ENCODE measurements around the gene NTRK3. TPM values are rescaled to one million over a fixed set of nuclear protein-coding genes. Genes with fewer than 3 reads are reported as not detected.

NTRK3 gene
- total RNA-seq, 1 donor from 2014 or later, result 3.5 TPM

DNA sequence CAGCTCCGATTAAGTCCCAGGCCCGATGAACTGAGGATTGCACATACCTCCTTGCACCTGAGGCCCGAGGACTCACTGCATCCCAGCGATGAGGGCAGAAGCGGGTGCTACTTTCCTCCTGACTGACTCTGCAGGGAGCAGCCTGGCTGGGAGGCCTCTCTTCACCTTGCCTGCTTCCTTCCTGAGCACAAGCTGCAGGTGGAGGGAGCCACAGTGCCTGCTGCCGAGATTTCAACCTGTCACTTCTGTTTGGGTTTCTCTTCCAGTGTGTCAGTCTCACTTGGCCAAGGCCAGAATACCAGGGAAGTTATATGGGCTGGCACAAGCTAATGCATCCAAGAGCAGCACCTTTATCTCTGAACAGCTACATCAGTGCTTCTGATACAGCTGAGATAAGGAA lies 185.4 kb downstream of the NTRK3 start:
- intact Hi-C loops (cut with DNase I), result no loop called here
- ATAC-seq, result no peak
- H3K4me1 ChIP-seq, result no peaks in the 10 kb centered on the region
- H3K27me3 ChIP-seq (ENCODE audit: low read depth), result no peaks in the 10 kb centered on the region
- no peak overlapping the region for H3K4me3 ChIP-seq
- no peaks in the 10 kb centered on the region for H3K9me3 ChIP-seq
- no peaks in the 10 kb centered on the region for H3K36me3 ChIP-seq
- TF ChIP-seq, protein P1, sequence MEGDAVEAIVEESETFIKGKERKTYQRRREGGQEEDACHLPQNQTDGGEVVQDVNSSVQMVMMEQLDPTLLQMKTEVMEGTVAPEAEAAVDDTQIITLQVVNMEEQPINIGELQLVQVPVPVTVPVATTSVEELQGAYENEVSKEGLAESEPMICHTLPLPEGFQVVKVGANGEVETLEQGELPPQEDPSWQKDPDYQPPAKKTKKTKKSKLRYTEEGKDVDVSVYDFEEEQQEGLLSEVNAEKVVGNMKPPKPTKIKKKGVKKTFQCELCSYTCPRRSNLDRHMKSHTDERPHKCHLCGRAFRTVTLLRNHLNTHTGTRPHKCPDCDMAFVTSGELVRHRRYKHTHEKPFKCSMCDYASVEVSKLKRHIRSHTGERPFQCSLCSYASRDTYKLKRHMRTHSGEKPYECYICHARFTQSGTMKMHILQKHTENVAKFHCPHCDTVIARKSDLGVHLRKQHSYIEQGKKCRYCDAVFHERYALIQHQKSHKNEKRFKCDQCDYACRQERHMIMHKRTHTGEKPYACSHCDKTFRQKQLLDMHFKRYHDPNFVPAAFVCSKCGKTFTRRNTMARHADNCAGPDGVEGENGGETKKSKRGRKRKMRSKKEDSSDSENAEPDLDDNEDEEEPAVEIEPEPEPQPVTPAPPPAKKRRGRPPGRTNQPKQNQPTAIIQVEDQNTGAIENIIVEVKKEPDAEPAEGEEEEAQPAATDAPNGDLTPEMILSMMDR (IDR thresholded peaks at IDR 0.05), result no peak
- H3K27ac ChIP-seq, result no peak overlapping the region
- DNase-seq, result no peak

DNA sequence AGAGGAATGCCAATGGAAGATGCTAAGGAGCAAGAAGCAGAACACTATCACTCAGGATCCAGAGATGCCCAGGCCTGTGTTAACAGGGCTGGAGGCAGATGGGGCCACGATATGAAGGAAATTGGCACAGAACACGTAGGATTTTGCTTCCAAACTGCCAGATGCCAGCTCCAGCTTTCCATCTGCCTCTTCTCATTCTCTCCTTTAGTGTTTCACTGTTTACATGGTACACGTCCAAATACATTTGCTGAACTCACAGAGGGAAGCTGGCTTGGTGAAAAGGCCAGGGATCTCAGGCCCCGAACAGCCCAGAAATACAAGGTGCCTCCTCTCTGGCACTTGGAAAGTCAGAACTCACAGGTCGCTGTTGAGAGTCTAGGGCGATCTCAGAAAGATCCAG lies 187.0 kb downstream of the NTRK3 start:
- DNase-seq, result no peak
- TF ChIP-seq, protein P1 (IDR thresholded peaks at IDR 0.05), result no peak
- ATAC-seq, result no peak

GRCh38 chr15:88067331-88067685 lies 189.2 kb downstream of the NTRK3 start:
- Histone ChIP-seq H3K27ac (no peak overlapping the region), H3K36me3 (no peaks in the 10 kb centered on the region), H3K27me3 (ENCODE audit: low read depth) (no peaks in the 10 kb centered on the region), H3K4me3 (no peak overlapping the region), H3K4me1 (no peaks in the 10 kb centered on the region), H3K9me3 (no peaks in the 10 kb centered on the region)
- no peak for ATAC-seq
- no peak for DNase-seq
- intact Hi-C loops (cut with DNase I), result no loop called here
- TF ChIP-seq, protein P1 (IDR thresholded peaks at IDR 0.05), result no peak

More for the DNA sequence above, 187.0 kb downstream of the NTRK3 start:
- Histone ChIP-seq H3K4me1 (no peaks in the 10 kb centered on the region), H3K27ac (no peak overlapping the region), H3K27me3 (ENCODE audit: low read depth) (no peaks in the 10 kb centered on the region), H3K4me3 (no peak overlapping the region), H3K9me3 (no peaks in the 10 kb centered on the region), H3K36me3 (no peaks in the 10 kb centered on the region)
- intact Hi-C loops (cut with DNase I), result no loop called here

- H3K4me3 ChIP-seq, result no peak overlapping the region
- intact Hi-C loops (cut with DNase I), result no loop called here
- no peaks in the 10 kb centered on the region for H3K27me3 ChIP-seq (ENCODE audit: low read depth)
- no peak overlapping the region for H3K27ac ChIP-seq
- H3K9me3 ChIP-seq, result no peaks in the 10 kb centered on the region
- TF ChIP-seq, protein P1 (IDR thresholded peaks at IDR 0.05), result no peak
- ATAC-seq (no peak), DNase-seq (no peak)
- no peaks in the 10 kb centered on the region for H3K36me3 ChIP-seq
- no peaks in the 10 kb centered on the region for H3K4me1 ChIP-seq
Measured at GRCh38 chr15:88066636-88067330, 189.8 kb downstream of the NTRK3 start.

DNA sequence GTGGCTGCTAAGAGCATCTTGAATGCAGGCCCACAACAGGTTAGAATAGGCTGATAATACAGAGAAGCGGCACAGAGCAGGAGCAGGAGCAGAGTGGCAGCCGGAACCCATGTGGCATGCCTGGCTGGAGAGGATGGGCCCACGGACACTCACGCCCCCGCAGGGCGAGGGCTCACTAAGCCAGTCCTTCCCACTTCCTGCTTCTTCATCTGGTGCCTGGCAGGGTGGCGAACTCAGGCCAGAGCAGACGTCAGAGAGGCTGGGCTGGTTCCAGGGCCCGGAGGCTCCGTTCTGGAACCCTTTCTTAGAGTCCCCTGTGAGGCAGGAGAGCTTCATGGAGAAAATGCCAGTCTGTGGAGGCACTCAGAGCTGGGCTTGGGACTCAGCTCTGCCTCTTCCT lies 195.1 kb downstream of the NTRK3 start:
- Histone ChIP-seq H3K27me3 (ENCODE audit: low read depth) (no peaks in the 10 kb centered on the region), H3K9me3 (no peaks in the 10 kb centered on the region), H3K27ac (no peak overlapping the region), H3K4me1 (no peaks in the 10 kb centered on the region), H3K4me3 (no peak overlapping the region), H3K36me3 (no peaks in the 10 kb centered on the region)
- DNase-seq (no peak), ATAC-seq (no peak)
- intact Hi-C loops (cut with DNase I), result no loop called here
- TF ChIP-seq, protein P1 (IDR thresholded peaks at IDR 0.05), result no peak

All from lower lobe of right lung (tissue), 2 donors.